HAP-1 (cell line): ENCODE data around the gene PPP2R1B.

ENCODE experiments used
- DNase-seq, 2 experiments: peaks; one replicate each; pipeline ENCODE4 v3.0.0-alpha.2; 2016 to 2020; ENCODE audit warnings: low spot score in 2 of 2
- H3K27me3 ChIP-seq: fragments of 250-450 bp; sonication (Bioruptor Pico); 2 replicates; pipeline ENCODE4 v1.5.1; 2020; ENCODE audit warnings: low read depth, mild to moderate bottlenecking, moderate library complexity
- H3K36me3 ChIP-seq: fragments of 250-450 bp; sonication (Bioruptor Pico); replicated peaks from 2 replicates; pipeline ENCODE4 v1.5.1; 2020; ENCODE audit warnings: mild to moderate bottlenecking
- H3K4me1 ChIP-seq: fragments of 250-450 bp; sonication (Bioruptor Pico); 2 replicates; pipeline ENCODE4 v1.5.1; 2020; ENCODE audit warnings: mild to moderate bottlenecking
- H3K4me3 ChIP-seq: fragments of 250-450 bp; sonication (Bioruptor Pico); 2 replicates; pipeline ENCODE4 v1.5.1; 2020; ENCODE audit warnings: mild to moderate bottlenecking, moderate library complexity
- H3K9me3 ChIP-seq: fragments of 250-450 bp; sonication (Bioruptor Pico); 2 replicates; pipeline ENCODE4 v1.5.1; 2020; ENCODE audit warnings: mild to moderate bottlenecking, moderate library complexity
- in situ Hi-C: fragments of 300-500 bp; cut with MboI; formaldehyde crosslinking; loops from 3 replicates; pipeline ENCODE4 v1.14.3; 2020; ENCODE audit warnings: low sequenced_read_pairs, inconsistent platforms, mixed read lengths

PPP2R1B gene

DNA sequence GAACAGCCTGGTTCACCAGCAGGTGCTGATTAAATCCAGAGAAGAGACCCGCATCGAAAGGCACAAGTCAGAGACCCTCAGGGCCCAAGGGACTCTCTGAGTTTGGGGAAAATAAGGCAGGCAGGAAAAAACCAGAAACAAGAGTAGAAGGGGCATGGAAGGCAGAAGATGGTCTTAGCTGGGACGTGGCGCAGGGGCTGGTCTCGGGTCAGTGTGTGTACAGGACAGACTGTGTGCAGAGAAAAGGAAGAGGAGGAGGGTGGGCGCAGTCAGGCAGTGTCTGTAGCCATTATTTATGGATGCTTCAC lies 31.3 kb downstream of the PPP2R1B start:
- H3K4me1 ChIP-seq = no peaks in the 10 kb centered on the region

GRCh38 chr11:111734101-111734953 lies 31.9 kb downstream of the PPP2R1B start:
- no peak for DNase-seq
- H3K4me1 ChIP-seq = no peaks in the 10 kb centered on the region
- peaks cover 2% of the 10 kb centered on the region; the same call in 1 of the 2 replicates for H3K36me3 ChIP-seq
- no peaks in the 10 kb centered on the region for H3K27me3 ChIP-seq
- in situ Hi-C loops = no loop called here
- no peak overlapping the region for H3K4me3 ChIP-seq
- no peaks in the 10 kb centered on the region for H3K9me3 ChIP-seq

More for the DNA sequence above, 31.3 kb downstream of the PPP2R1B start:
- Histone ChIP-seq H3K9me3 (no peaks in the 10 kb centered on the region), H3K36me3 (peaks cover 2% of the 10 kb centered on the region; the same call in 1 of the 2 replicates), H3K4me3 (no peak overlapping the region), H3K27me3 (no peaks in the 10 kb centered on the region)
- in situ Hi-C loops = no loop called here
- DNase-seq = no peak

- H3K4me1 ChIP-seq = no peaks in the 10 kb centered on the region
- H3K4me3 ChIP-seq = no peak overlapping the region
- H3K27me3 ChIP-seq = no peaks in the 10 kb centered on the region
- H3K36me3 ChIP-seq = peaks cover 2% of the 10 kb centered on the region; the same call in 1 of the 2 replicates
- no peaks in the 10 kb centered on the region for H3K9me3 ChIP-seq
- DNase-seq = no peak
- in situ Hi-C loops = no loop called here
Measured at GRCh38 chr11:111733611-111734088, 32.5 kb downstream of the PPP2R1B start.

- Histone ChIP-seq H3K27me3 (no peaks in the 10 kb centered on the region), H3K4me1 (no peaks in the 10 kb centered on the region), H3K9me3 (no peaks in the 10 kb centered on the region), H3K4me3 (no peak overlapping the region), H3K36me3 (peaks cover 2% of the 10 kb centered on the region; the same call in 1 of the 2 replicates)
- in situ Hi-C loops = no loop called here
- no peak for DNase-seq
Measured at GRCh38 chr11:111733016-111733415, 33.2 kb downstream of the PPP2R1B start.

- no peak for DNase-seq
- Histone ChIP-seq H3K4me3 (no peak overlapping the region), H3K4me1 (no peaks in the 10 kb centered on the region), H3K36me3 (no peaks in the 10 kb centered on the region), H3K27me3 (no peaks in the 10 kb centered on the region), H3K9me3 (no peaks in the 10 kb centered on the region)
- in situ Hi-C loops = no loop called here
Measured at GRCh38 chr11:111731821-111732220, 34.4 kb downstream of the PPP2R1B start.

- Histone ChIP-seq H3K4me1 (no peaks in the 10 kb centered on the region), H3K9me3 (no peaks in the 10 kb centered on the region), H3K27me3 (no peaks in the 10 kb centered on the region), H3K36me3 (no peaks in the 10 kb centered on the region; the same call in 1 of the 2 replicates), H3K4me3 (no peak overlapping the region)
- DNase-seq = no peak
- in situ Hi-C loops = no loop called here
Measured at GRCh38 chr11:111730871-111731591, 35.2 kb downstream of the PPP2R1B start.

GRCh38 chr11:111729831-111730311 lies 36.3 kb downstream of the PPP2R1B start:
- Histone ChIP-seq H3K36me3 (no peaks in the 10 kb centered on the region; the same call in 1 of the 2 replicates), H3K9me3 (no peaks in the 10 kb centered on the region), H3K4me1 (no peaks in the 10 kb centered on the region), H3K27me3 (no peaks in the 10 kb centered on the region), H3K4me3 (no peak overlapping the region)
- DNase-seq = no peak
- in situ Hi-C loops = no loop called here

DNA sequence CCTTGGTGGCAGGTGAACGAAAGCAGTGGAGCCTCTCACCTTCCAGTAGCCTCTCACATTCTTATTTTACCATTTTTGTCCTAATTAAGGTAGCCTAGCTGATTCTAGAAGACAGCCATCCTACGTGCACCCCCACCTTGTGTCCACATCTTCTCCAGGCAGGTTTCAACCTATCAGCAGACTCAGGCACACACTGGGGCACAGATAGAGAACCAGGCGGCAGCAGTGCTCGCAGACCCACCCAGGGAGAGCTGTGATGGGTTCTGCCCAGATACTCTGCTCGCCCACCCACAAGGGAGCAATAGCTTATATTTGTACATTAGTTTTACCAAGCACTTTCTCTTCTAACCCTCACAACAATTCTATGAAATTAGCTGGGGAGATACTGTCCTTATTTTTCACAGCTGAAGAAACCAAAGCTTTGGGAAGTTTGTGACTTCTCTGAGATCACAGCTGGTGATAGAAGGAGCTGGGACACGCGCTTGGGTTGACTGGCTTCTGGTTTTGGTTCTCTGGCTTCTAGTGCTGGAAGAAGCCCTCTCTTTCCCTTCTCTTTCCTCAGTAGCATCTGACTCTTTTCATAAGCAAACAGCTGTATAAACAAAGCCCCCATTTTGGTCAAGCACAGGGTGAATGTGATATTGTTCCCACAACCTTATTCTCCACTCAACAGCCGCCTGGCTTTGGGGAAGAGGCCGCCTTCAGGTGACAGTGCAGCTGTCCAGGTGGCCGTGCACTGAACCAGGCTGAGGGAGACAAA lies 36.9 kb downstream of the PPP2R1B start:
- no peak overlapping the region for H3K4me3 ChIP-seq
- H3K4me1 ChIP-seq = no peaks in the 10 kb centered on the region
- H3K27me3 ChIP-seq = no peaks in the 10 kb centered on the region
- peaks cover 2% of the 10 kb centered on the region for H3K36me3 ChIP-seq
- in situ Hi-C loops = no loop called here
- DNase-seq = no peak
- no peaks in the 10 kb centered on the region for H3K9me3 ChIP-seq

DNA sequence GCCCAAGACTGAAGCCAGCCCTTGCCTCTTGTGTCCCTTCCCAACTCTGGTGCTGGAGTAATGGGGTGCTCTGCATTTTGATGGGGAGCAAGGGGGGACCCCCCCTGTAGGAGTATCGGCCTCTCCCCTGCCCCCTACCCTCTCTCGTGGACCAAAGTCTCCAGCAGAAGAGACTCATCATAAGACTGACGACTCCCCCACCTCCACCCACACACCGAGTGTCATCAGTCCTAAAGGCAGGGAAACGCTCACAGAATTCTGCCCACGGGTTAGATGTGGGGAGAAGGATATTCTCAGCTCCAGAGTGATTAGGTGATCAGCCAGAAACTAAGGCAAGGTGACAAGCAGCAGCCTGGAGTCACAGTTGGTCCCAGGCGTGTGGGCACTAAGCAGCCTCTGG lies 38.8 kb downstream of the PPP2R1B start:
- Histone ChIP-seq H3K27me3 (no peaks in the 10 kb centered on the region), H3K4me3 (no peak overlapping the region), H3K9me3 (no peaks in the 10 kb centered on the region), H3K36me3 (peaks cover 15% of the 10 kb centered on the region), H3K4me1 (no peaks in the 10 kb centered on the region)
- DNase-seq = no peak
- in situ Hi-C loops = no loop called here

- Histone ChIP-seq H3K4me1 (no peaks in the 10 kb centered on the region), H3K36me3 (peaks cover 24% of the 10 kb centered on the region), H3K9me3 (no peaks in the 10 kb centered on the region), H3K4me3 (no peak overlapping the region), H3K27me3 (no peaks in the 10 kb centered on the region)
- in situ Hi-C loops = no loop called here
- DNase-seq = no peak
Measured at GRCh38 chr11:111726301-111726713, 39.9 kb downstream of the PPP2R1B start.

GRCh38 chr11:111725621-111726020 lies 40.6 kb downstream of the PPP2R1B start:
- Histone ChIP-seq H3K9me3 (no peaks in the 10 kb centered on the region), H3K4me1 (no peaks in the 10 kb centered on the region), H3K27me3 (no peaks in the 10 kb centered on the region), H3K4me3 (no peak overlapping the region), H3K36me3 (peaks cover 31% of the 10 kb centered on the region)
- DNase-seq = no peak
- in situ Hi-C loops = no loop called here

- Histone ChIP-seq H3K27me3 (no peaks in the 10 kb centered on the region), H3K36me3 (peaks cover 40% of the 10 kb centered on the region), H3K4me3 (no peak overlapping the region), H3K4me1 (no peaks in the 10 kb centered on the region), H3K9me3 (no peaks in the 10 kb centered on the region)
- in situ Hi-C loops = no loop called here
- no peak for DNase-seq
Measured at GRCh38 chr11:111724615-111725129, 41.5 kb downstream of the PPP2R1B start.

- in situ Hi-C loops = no loop called here
- DNase-seq = no peak
- Histone ChIP-seq H3K4me1 (peaks cover 8% of the 10 kb centered on the region), H3K36me3 (peaks cover 42% of the 10 kb centered on the region), H3K9me3 (no peaks in the 10 kb centered on the region), H3K4me3 (no peak overlapping the region), H3K27me3 (no peaks in the 10 kb centered on the region)
Measured at GRCh38 chr11:111723595-111723994, 42.6 kb downstream of the PPP2R1B start.
